Embryonic facial prominence (tissue), 1 donor: Measurements from ENCODE around the gene RNF145.
"Not testable (repeated sequence)": the region's sequence is repeated elsewhere in the genome, so short reads cannot be mapped to it uniquely, and the experiment has no call there.

Experiments used
- DNase-seq: peaks from one replicate; pipeline ENCODE4 v3.0.0-alpha.2; 2016; ENCODE audit errors: extremely low spot score

RNF145 gene

GRCh38 chr5:159190170-159190569, 19.2 kb downstream of the RNF145 start:
- no peak for DNase-seq

GRCh38 chr5:159189310-159189709, 20.0 kb downstream of the RNF145 start:
- DNase-seq = no peak

- DNase-seq = no peak
Measured at GRCh38 chr5:159187719-159188118, 21.6 kb downstream of the RNF145 start.

GRCh38 chr5:159186319-159186718, 23.0 kb downstream of the RNF145 start:
- no peak for DNase-seq

DNA sequence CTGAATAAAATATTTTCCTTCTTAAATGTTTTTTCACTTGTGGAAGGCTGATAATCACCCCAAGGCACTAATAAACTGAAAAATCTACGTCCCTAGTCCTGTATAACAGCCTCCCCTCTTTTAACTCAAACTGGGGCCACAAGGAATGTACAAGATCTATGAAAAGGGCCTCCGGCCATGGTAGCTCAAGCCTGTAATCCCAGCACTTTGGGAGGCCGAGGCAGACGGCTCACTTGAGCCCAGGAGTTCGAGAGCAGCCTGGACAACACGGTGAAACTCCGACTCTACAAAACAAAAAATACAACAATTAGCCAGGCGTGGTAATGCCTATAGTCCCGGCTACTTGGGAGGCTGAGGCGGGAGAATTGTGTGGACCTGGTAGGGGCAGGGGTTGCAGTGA, 23.6 kb downstream of the RNF145 start:
- DNase-seq = no peak

DNA sequence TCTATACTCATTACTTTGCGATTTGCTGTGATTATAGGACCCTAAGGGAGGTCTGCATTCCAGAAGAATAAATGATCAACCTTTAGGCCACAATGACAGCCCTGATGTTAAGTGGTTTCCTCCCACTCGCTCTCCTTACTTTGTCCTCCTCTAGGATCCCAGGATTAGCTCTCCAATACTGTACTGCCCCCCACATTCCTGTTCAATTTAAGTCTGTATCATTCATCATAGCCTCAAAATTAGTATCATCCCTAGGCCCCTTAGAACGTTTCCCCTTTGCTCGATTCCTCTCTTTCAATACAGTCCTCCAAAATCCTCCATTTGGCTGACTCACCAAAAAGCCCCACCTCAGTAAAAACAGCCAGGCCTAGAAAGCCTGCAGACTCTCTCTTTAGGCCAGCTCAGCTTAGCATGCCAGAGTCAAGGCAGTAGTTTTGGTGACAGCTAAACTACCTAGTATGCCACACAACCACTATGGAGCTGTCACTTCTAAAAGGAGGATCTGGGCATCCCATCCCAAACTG, 24.4 kb downstream of the RNF145 start:
- DNase-seq = no peak

DNA sequence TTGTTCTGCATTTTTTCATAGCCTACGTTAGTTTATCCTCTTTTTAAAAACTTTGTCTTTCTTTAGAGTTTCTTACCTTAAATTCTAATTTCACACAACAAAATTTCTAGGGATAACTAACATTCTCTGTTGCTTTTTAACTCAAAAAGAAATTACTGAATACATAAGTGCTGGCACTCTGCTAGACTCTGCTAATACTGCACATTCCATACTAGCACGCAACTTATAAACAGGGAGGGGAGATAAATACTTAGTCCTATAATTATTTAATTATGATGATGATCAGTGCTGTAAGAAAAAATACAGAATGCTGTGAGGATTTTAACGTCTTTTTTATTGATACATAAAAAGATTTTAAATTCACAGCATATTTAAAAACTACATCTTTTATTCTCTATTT, 25.1 kb downstream of the RNF145 start:
- no peak for DNase-seq

DNA sequence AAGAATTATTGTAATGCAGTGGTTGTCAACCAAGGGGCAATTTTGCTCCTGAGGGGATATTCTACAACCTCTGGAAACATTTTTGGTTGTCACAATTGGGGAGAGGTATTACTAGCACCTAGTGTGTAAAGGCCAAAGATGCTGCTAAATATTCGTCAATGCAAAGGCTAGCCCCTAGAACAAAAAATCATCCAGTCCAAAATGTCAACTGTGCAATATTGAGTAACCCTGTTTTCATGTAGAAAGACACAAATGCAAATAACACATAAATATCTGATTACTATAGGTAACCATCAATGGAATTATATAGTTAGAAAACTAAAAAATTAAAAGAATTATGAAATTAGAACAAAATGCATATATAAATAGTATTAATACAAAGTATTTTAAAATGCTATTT, 26.1 kb downstream of the RNF145 start:
- no peak for DNase-seq

- DNase-seq = no peak
Measured at GRCh38 chr5:159182691-159183090, 26.7 kb downstream of the RNF145 start.

- no peak for DNase-seq
Measured at GRCh38 chr5:159181651-159182050, 27.7 kb downstream of the RNF145 start.

DNA sequence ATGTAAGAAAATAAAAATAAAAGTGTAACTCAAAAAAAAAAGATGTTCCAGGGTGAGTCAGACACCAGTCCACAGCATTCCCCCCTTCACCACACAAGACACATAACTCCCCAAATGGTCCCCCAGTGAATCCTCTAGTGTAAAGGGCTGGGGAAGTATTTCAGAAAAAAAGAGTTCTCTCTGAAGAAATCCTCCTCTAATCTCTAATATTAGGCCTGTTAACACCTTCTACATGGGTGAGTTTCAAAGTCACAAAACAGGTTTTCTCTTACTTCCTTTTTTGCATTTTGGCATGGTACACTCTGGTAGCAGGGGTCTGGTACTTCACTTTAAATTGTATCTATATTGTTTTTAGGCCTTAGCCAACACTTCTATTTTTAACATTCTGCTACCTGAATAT, 28.2 kb downstream of the RNF145 start:
- no peak for DNase-seq

DNA sequence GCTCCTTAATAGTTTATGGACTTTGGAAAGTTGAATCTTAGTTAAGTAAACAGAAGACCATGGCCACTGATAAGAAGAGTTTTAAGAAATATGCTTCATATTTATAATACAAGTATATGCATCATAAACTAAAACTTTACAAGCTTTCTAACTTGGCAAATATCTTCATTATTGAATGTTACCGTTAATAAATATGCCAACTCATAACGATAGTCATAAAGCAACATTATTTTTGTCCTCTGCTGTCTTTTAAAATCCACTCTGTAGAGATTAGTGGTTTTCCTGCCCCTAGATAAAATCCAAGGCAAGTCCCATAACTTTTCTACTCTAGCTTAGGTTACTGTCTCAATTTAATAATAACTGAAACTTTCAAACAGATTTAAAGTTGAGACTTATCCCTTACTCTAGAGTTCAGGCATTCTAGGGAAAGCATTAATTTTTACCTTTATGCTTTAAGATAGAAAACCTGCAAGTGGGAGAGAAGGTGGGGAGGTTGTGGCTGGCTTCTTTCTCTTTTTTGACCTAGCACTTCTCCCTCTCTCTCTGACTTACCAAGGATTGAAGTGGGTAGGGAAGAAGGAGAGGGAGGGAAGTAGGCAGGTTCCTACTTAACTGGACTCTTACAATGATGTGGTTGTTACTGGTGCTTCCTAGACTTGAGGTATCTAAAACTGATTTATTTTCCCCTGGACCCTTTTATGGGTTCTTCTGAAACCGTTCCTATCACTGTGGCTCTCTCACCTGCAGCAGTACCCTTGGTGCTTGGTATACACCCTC, 29.6 kb downstream of the RNF145 start:
- DNase-seq = no peak

GRCh38 chr5:159178978-159179377, 30.4 kb downstream of the RNF145 start:
- DNase-seq = no peak

- DNase-seq = no peak
Measured at GRCh38 chr5:159175547-159175946, 33.8 kb downstream of the RNF145 start.

DNA sequence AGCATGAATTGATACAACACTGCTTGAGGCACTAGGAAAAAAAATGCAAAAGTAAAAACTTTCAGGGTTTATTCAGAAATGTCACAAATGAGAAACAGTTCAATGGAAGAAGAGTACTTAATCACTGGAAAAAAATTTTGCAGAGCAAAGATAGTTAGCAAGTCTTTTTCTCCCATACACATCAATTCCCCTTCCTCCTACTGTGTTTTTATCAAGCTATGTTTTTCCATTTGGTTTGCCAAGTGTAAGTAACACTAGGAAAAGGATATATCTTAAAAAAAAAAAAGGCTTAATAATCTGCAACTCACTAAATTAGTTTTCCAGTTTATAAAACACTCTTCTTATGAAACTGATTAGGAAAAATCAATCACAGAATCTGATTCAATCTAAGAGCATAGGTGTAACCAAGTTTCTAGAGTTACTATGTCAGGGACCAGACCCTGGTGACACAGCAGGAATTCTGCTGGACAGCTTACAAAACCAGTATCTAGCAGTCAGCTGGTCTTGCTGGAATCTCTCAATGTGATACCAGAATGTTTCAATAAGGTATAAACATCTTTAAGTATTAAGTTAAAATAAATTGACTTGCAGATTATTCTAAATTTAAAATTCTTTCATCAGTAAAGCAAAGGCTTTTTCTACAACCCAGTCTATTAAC, 34.7 kb downstream of the RNF145 start:
- no peak for DNase-seq

GRCh38 chr5:159171274-159171673, 38.1 kb downstream of the RNF145 start:
- DNase-seq = no peak

DNA sequence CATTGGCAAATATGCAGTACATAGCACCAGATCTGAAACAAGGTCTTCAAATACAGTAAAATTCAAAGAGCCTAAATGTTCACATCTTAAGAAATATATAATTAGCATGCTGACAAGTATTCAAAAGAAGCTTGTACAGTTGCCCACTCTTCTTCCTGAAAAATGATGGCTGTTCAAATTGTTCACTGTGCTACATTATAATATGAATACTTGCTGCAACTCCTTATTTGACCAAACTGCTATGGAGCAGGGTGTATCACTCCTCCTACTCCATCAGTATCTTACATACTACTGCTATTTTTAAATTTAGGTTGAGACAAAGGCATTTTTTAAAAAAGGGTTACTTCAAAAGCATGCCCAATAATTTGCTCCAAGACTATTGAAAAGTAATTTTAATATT, 39.3 kb downstream of the RNF145 start:
- no peak for DNase-seq

DNA sequence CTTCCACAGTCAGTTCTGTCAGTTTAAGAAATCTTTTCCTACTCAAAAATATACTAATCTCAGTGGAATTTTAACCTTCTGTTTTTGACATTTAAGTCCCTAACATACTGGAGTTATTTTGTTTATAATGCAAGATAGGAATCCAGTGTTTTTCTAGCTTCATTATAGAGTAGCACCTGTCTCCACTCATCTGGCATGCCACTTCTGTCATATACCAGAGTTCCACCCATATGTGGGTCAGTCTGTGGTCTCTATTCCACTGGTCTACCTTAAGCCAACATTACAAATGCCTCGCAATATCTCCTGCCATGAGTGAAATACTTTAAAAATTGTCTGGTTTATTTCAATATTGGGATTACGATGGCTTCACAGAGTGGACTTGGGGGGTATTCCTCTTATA, 42.9 kb downstream of the RNF145 start:
- no peak for DNase-seq

GRCh38 chr5:159163701-159164046, 45.7 kb downstream of the RNF145 start:
- DNase-seq = no peak

GRCh38 chr5:159163027-159163700, 46.2 kb downstream of the RNF145 start:
- no peak for DNase-seq

- no peak for DNase-seq
Measured at GRCh38 chr5:159161361-159162214, 47.8 kb downstream of the RNF145 start.

DNA sequence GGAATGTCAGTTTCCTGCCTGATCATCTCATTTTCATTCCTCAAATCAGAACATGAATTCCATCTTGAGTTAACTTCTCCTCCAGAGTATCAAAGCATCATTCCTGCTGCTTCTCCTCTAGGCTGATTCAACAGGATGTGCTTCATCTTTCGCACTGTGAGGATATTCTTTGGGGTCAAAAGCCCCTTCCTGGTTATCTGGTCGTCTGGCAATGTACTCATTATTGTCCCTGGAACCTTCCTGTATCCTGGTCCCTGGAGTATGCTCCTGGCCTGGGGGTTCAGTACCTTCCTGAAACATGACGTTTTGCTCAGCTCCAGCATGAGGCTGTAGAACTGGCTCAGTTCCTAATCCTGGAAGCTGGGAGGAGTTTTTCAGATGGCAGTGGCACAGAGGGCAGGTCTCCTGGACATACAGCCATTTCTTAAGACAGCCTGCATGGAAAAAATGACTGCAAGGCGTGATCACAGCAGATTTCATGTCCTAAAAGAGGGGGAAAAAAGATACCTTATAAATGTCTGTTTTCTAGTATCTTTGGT, 50.7 kb downstream of the RNF145 start:
- DNase-seq = not testable (repeated sequence)
